Activated naive CD4-positive, alpha-beta T cell treated with anti-CD3 and anti-CD28 coated beads, Interleukin-2, amount 50 U/mL, for 16 hours (primary cell): Measurements from ENCODE around the gene PTGES3.
A peak's percentile ranks its signal among the peaks of the same experiment; 100 is the strongest.
"Not testable (repeated sequence)": the region's sequence is repeated elsewhere in the genome, so short reads cannot be mapped to it uniquely, and the experiment has no call there.

Source experiments
- DNase-seq: peaks from one replicate; pipeline ENCODE4 v3.0.0-alpha.2; 2020

PTGES3 gene, protein sequence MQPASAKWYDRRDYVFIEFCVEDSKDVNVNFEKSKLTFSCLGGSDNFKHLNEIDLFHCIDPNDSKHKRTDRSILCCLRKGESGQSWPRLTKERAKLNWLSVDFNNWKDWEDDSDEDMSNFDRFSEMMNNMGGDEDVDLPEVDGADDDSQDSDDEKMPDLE

DNA sequence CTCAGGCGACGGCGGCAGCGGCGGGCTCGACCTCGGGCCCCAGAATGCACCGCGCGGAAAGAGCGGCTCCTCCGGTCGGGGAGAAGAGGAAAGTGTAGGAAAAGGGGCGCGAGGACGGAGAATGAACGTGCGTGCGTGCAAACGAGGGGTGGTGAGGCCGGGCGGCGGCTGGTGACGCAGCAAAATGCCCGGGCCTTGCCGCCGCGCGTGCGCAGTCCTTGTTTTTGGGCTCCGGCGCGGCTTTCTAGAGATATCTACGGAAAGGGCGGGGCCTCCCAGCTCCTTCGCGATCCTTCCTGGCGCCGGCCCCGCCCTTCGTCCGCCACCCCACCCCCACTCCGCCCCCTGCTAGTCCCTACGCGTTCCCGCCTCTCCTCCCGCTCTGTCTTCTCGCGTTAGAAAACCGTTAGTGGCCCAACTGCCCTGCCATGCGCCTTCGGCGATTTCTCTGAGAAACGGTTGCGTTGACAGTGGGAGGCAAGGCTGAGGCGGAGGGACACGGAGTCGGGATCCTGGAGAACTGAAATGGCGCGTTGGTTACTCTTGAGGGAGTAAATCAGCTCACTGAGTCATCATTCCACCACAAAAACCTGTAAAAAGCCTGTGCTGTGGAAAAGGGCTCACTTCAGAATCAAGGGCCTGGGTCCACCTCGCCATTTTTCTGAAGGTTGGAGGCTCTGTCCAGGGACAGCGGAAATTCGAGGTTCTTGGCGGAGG lies at the start of gene PTGES3:
Gene PTGES3, minus strand, starts transcription at position 156 of the 717 bp plus-strand sequence. CDS start 285 bp downstream, outside the sequence.
- peak; percentile 97 for DNase-seq

DNA sequence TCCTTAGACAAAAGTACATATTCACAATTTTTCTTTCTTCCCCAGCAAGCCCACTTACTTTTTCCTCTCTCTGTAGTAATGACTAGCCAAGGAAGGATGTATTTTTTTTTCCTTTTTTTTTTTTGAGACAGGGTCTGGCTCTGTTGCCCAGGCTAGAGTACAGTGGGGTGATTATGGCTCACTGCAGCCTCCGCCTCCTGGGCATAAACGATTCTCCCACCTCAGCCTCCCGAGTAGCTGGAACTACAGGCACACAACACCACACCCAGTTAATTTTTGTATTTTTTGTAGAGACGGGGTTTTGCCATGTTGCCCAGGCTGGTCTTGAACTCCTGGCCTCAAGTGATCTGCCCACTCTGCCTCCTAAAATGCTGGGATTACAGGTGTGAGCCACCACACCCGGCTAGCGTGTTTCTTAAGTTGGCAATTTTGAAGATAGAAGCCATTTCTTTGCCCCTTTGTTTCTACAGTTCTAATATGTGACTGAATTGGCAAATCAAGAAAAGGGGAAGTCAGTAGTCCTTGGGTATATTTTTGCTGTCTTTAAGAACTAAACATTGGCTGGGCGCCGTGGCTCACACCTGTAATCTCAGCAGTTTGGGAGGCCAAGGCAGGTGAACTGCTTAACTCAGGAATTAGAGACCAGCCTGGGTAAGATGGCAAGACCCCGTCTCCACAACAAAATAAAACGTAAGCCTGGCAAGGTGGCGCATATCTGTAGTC lies 40.2 kb upstream of the PTGES3 start:
- no peak for DNase-seq

DNA sequence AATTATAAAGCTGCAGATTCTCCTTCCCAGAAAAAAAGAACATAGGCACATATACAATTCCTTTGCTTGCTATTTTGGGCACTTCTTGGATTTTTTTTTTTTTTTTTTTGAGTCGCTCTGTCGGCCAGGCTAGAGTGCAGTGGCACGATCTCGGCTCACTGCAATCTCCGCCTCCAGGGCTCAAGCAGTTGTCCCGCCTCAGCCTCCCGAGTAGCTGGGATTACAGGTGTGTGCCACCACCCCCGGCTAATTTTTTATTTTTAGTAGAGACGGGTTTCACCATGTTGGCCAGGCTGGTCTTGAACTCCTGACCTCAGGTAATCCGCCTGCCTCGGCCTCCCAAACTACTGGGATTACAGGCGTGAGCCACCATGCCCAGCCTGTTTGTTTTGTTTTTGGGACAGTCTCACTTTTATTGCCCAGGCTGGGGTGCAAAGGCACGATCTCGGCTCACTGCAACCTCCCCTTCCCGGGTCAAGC lies 38.2 kb upstream of the PTGES3 start:
- not testable (repeated sequence) for DNase-seq

DNA sequence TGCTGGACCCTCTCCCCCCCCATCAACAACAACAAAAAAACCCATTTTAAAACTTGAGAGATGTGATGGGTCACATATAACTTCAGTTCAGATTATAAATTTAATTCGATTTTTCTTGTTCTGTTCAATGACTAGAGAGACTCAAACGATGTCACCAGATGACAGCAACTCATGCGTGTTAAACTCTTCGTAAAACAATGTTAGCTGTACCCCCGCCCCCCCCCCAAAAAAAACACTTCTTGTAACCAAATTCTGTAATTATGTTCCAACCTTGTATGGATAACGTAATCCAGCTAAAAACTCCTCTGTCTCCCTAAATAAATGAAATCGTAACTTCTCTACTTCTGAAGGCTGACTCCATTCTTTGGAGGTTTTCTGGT lies 37.6 kb upstream of the PTGES3 start:
- DNase-seq: no peak

DNA sequence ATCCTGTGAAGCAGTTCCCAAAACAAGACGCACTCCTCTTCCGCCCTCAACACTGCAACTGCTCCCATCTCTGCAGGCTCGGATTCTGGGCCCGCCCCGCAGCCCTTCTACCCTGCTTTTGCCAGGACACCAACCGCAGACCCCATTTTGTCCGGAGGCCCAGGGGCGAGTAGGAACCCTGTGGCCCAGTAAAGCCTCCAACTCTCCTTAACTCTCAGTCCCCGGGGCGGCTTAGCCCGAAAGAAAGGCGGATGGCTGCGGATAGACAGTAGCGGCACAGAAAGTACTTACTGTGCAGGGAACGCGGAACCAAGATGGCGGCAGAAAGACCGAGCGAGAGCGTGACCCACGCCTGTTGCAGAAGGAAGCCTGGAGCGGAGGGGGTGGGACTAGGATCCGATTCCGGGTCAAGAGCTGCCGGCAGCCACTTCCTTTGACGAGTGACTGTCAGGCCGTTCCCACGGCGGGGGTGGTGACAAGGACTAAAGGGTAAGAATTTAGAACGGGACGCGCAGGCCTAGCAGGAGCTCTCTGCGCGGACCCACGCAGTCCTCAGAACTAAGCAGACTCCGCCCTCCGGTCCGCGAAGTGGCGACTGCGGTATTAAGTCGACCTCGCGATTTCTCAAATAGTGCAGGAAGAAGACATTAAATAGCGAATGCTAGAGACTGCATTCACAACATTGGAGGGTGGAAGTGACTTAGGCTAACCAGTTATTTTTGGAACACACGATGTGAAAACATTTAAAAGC lies 37.1 kb upstream of the PTGES3 start, which contains the start of gene NACA:
Gene NACA, minus strand, starts transcription at position 328 of the 751 bp plus-strand sequence. CDS start 778 bp downstream, outside the sequence.
- peak; percentile 99 for DNase-seq

DNA sequence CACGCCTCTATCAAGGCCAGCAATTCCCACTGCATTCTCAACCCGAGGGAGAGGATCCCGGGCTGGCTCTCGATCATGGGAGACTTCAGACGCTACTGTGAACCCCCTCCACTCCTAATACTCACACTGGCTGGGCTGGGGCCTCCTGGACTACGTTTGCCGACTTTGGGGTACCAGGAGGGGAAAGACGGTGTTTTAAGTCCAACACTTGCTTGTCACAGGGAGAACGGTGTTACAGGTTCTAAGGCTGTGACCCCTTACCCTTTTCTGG lies 36.6 kb upstream of the PTGES3 start:
- no peak for DNase-seq

DNA sequence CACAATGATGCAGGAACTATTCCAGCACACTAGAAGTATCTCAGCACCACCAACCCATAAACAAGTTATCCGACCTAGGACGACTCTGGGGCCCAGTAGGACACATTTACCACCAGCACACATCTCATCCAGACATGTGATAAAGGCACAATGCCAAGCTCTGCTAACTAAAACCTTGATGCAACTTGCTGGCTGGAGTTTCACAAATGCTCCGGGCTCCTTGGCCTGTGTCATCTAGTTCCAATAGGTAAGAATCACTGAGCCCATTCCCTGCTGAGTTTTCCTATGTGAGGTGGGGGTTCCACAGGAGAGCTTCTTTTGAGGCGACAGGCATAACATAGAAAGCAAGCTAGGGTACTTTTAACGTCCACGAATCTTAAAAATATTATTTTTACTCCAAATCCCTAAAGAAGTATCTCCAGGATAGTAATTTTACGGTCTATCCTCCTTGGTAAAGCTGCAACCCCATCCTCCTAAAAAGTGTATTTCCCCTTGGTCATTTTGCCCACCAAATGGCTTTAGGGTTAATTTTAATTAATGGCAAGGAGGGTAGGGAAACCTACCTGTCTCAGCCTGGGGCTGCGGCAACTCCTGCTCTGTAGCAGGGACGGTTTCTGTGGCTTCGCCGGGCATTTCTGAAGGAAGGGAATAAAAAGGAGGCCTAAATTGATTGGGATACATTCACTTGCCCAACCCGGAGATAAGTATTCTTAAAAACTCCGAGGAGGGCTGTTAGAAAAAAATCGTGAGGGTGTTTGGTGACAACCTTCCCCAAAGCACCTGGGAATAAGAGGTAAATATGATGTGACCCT lies 36.0 kb upstream of the PTGES3 start:
- DNase-seq: no peak

DNA sequence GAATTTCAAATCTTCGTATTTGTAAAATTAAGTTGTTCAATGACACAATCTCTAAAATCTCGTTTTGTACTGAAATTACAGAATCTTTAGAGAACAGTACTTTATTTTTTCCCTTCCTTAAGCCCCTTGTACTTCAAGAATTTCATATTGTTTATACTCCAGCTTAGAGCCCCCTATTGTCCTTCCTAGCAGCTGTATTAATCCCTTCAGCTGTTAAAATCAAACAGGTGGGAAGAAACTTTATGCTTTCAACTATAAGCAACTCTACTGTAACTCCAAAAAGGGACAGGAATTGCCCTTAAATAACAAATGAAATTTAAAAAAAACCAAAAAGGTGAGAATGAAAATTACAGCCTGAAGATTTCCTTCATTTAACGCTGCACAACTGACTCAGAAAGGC lies 35.3 kb upstream of the PTGES3 start:
- DNase-seq: no peak

DNA sequence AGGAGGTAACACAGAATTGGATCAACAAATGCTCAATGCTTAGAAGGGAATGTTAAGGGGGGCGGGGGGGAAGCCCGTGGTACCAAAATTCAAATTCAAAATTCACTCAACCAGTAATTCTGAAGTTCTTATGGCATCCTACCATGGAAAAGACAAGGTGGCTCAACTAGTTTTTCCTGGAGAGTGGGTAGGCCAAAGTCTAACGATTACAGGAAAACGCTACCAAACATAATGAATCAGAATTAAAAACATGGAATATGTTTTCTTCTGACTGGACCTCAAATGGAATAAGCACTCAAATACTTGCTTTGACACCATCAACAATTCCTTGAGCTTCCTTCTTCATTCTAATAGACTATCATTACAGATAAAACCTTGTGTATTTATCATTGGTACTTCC lies 34.7 kb upstream of the PTGES3 start:
- no peak for DNase-seq

DNA sequence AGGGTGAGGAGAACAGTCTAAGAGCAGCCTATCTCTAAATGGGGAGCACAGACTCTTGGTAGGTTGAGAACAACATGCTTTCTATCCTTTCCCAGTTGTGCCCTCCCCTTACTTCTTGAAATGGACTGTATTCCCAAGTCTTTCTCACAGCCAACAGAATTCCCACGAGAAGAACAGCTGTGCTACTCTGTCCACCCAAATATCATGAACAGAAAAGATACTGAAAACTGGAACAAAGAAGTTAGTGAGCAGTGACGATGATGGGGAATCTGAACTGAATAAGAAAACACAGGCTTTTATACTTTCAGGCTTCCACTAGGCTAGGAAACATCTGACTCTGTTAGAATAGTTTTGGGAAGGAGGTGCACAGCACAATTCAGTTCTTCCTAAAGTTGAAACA lies 33.6 kb upstream of the PTGES3 start:
- DNase-seq: no peak

DNA sequence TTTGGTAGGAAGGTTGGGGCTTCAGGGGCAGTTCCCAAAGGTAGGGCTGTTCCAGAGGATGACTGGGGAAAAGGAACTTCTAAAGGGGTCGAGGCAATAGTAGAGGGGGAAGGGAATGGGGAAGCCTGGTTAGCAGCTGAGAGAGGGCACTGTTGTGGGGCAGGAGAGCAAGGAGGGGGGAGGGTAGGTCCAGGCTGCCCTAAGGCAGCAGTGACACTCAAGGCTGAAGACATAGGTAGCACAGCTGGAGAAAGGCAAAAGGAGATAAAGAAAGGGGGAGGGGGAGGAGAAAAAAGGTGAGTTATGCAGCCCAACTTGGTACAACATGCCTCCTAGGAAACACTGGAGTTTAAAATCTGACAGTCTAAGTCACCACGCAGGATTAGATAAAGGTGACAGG lies 33.1 kb upstream of the PTGES3 start:
- DNase-seq: no peak

DNA sequence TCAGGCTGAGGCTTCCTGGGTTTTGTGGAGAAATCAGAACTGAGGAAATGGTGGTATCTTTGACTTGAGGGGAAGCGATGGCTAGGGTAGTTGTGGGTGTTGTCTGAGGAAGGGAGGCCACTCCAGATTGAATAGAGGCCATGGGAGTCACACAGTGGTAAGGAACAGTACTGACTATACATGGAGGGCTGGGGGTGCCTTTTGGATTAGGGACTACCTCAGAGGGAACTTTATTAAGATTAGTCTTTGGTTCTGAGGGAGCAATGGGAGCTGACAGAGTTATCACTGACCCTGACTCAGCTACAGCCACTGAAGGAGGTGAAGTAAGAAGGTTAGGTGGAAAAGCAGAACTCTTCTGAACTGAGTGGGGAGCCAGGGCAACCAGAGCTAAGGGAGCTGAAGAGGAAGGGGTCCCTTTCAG lies 32.7 kb upstream of the PTGES3 start:
- DNase-seq: no peak

DNA sequence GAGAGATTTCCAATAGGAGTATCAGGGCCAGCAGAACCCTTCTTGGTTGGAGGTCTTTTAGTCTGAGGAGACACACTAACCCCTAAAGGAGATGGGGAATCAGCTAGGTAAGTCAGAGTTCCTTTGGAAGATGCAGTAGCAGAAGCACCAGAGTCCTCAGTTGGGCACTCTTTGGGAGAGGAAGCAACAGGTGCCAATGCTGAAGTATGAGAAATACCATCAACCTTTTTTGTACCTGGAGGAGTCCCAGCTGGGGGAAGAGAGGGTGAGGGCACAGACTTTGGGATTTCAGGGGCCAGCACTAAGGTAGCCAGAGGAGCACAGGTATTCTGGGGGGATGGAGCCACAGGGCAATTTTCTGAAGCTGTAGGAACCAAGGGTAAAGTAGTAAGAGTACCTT lies 31.0 kb upstream of the PTGES3 start:
- DNase-seq: no peak

DNA sequence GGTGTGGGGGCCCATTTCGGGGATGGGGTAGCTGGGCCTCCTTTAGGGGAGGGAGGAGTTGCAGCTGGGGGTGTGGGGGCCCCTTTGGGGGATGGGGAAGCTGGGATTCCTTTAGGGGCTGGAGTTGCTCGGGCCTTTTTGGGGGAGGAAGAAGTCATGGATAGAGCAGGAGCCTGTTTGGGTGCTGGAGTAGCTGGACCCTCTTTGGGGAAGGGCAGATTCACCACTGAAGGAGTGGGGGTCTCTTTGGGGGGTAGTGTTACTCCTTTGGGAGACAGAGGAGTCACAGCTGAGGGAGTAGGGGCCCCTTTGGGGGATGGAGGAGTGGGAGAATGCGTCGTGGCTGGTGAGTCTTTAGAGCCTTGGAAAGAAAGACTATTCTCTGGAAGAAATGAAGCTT lies 30.6 kb upstream of the PTGES3 start:
- no peak for DNase-seq

DNA sequence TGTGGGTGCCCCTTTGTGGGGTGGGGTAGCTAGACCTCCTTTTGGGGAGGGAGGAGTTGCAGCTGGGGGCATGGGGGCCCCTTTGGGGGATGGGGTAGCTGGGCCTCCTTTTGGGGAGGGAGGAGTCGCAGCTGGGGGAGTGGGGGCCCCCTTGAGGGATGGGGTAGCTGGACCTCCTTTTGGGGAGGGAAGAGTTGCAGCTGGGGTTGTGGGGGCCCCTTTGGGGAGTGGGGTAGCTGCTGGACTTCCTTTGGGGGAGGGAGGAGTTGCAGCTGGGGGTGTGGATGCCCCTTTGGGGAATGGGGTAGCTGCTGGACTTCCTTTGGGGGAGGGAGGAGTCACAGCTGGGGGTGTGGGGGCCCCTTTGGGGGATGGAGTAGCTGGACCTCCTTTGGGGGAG lies 30.1 kb upstream of the PTGES3 start:
- no peak for DNase-seq

DNA sequence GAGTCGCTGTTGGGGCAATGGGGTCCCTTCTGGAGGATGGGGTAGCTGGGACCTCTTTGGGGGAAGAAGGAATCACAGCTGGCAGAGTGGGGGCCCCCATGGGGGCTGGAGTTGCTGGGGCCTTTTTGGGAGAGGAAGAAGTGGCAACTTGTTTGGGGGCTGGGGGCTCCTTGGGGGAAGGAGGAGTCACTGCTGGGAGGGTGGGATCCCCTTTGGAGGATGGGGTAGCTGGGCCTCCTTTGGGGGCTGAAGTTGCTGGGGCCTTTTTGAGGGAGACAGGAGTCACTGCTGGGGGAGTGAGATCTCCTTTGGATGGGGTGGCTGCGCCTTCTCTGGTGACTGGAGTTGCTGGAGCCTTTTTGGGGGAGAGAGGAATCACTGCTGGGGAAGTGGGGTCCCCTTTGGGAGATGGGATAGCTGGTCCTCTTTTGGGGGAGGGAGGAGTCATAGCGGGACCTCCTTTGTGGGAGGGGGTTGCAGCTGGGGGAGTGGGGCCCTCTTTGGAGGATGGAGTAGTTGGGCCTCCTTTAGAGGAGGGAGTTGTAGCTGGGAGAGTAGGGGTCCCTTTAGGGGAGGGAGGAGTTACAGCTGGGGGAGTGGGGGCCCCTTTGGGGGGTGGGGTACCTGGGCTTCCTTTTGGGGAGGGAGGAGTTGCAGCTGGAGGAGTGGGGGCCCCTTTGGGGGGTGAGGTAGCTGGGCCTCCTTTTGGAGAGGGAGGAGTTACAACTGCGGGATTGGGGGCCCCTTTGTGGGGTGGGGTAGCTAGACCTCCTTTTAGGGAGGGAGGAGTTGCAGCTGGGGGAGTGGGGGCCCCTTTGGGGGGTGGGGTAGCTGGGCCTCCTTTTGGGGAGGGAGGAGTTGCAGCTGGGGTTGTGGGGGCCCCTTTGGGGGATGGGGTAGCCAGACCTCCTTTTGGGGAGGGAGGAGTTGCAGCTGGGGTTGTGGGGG lies 29.1 kb upstream of the PTGES3 start:
- DNase-seq: no peak

DNA sequence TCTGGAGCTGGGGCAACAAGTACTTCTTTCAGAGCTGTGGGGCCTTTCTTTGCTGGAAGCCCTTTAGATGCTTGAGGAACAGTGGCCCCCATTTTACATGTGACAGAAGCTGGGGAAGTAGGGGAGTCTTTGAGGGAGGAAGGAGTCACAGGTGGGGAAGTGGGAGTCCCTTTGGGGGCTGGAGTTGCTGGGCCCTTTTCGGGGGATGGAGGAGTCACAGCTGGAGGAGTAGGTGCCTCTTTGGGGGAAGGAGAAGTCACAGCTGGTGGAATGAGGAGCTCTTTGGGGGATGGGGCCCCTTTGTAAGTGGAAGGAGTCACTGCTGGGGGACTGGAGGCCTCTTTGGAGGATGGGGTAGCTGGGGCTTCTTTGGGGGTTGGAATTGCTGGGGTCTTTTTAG lies 28.4 kb upstream of the PTGES3 start:
- DNase-seq: no peak

DNA sequence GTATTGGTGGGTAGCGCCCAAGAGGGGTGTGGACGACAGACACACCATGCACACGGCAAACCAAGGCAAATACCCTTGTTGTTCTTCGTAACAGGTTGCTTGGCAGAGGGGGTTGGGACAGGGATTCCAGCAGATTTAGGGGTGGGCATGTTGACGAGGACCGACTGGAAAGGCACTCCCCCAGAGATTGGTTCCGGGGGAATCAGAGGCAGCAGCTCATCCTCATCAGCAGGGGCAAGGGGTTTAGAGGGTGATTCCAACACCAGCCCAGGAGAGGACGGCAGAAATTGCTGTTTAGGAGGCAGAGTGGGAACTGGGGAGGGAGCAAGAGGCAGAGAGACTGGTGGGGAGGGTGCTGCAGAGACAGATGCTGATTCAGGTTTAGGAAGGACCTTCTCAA lies 27.7 kb upstream of the PTGES3 start:
- no peak for DNase-seq

DNA sequence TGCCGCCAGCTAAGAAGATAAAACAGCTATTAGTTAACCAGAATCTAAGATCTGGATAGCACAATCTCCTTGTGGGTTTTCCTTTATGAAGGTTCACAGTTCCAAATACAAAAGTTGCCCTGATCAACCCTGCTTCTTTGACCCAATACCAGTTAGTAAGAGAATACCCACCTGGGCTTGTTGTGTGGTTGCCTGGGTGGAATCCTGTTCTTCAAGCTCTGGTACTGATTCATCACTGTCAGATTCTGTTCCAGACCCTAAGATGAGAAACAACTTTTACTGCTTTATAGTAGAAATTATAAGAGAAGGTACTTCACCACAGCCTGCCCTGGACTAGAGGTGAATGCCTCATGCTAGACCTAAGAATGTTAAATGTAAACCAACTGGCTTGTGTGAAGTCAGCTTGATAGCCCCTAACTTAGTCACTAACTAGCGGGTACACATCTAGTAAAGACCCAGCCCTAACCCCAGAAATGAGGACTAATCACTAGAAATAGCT lies 26.4 kb upstream of the PTGES3 start:
- no peak for DNase-seq

DNA sequence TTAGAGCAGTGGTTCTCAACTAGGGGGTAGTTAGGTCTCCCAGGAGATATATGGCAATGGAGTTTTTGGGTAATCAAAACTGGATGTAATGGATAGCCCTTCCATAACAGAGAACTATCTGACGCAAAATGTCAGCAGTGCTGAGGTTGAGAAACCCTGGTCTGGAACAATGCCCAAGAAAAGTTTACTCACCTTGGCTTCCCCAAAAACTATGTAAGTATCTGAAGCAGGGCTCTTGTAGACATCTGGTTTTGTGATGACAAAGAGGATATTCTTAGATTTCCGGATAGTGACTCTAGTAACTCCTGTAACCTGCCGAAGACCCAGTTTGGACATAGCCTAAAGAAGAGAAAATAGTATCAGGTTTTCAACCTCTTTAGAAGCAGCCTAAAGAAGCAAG lies 25.3 kb upstream of the PTGES3 start:
- DNase-seq: no peak

DNA sequence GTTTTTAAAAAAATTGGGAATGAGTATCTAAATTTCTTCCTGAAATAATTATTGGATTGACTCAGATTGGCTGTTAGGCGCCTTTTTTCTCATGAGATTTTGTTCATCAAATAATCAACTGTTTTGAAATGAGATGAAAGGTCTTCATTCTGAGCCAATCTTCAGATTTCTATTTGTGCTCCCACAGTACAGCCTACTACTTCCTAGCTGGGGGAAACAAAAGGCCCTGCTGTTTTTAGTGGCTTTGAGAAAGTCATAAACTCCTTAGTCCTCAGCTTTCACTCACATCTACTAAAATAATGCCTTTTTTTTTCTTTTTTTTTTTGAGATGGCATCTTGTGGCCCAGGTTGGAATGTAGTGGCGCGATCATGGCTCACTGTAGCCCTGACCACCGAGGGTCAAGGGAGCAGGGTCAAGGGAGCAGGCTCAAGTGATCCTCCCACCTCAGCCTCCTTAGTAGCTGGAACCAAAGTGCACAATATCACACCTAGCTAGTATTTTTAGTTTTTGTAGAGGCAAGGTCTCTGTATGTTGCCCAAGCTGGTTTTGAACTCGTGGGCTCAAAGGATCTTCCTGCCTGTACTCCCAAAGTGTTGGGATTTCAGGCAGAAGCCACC lies 21.8 kb upstream of the PTGES3 start:
- DNase-seq: no peak
